HepG2 (cell line): ENCODE data around the gene B4GALT5. TPM values are rescaled to one million over a fixed set of nuclear protein-coding genes. Genes with fewer than 3 reads are reported as not detected.

Experiments used
- ATAC-seq: fragments of 200-7000 bp; cut with Tn5 transposase; 3 replicates; pipeline ENCODE4 v1.9.1; 2020; ENCODE audit warnings: mild to moderate bottlenecking, moderate library complexity
- BruUV-seq: library from RNA; stranded (reverse); fragments of 400-500 nt; replicated peaks from 2 replicates; lab custom pipeline; 2021; lab: Mats Ljungman, UMichigan
- CTCF ChIA-PET: fragments of 300-600 bp; formaldehyde crosslinking; extraction: SDS; loops from one replicate; lab custom pipeline; 2021; ENCODE audit warnings: low total read pairs, inconsistent platforms, low intra/inter-chr PET ratio; lab: Yijun Ruan, JAX
- POLR2A ChIA-PET: fragments of 350-600 bp; sonication (Branson Sonifier 250); formaldehyde crosslinking; loops from one replicate; lab custom pipeline; 2020; ENCODE audit warnings: antibody characterized with exemption, inconsistent platforms; lab: Yijun Ruan, JAX
- DNase-seq: peaks from one replicate; pipeline ENCODE4 v3.0.0-alpha.2; 2015; ENCODE audit warnings: low spot score
- FAIRE-seq: peaks from 3 replicates; lab custom pipeline; 2011; peaks lifted over from hg19 to GRCh38; lab: Jason Lieb, UNC
- H2AFZ ChIP-seq: one replicate; pipeline ENCODE4 v1.6.1; 2011; ENCODE audit warnings: low read length, inconsistent platforms
- H3K27ac ChIP-seq: fragments of 300-600 bp; 3 replicates; pipeline ENCODE4 v1.8.0; 2011; ENCODE audit warnings: mixed run types, mild to moderate bottlenecking, mixed read lengths, low read length, inconsistent platforms; ENCODE audit not compliant: insufficient read depth; ENCODE audit errors: extremely low read length
- H3K27me3 ChIP-seq, 2 experiments: fragments of 200-600 bp in 1 of 2; 2 replicates in 1 of 2; 3 replicates in 1 of 2; pipeline versions ENCODE4 v1.6.0 to v1.8.0; 2011; ENCODE audit warnings: low read length in 2 of 2, mild to moderate bottlenecking in 2 of 2, moderate library complexity in 2 of 2, inconsistent platforms in 1 of 2; ENCODE audit not compliant: insufficient read depth in 2 of 2, control insufficient read depth in 1 of 2
- H3K36me3 ChIP-seq, 2 experiments: fragments of 200-600 bp in 1 of 2; replicated peaks in 1 of 2; 2 replicates in 1 of 2; 3 replicates in 1 of 2; pipeline versions ENCODE4 v1.5.1 to v1.8.0; 2011; ENCODE audit warnings: low read length in 2 of 2, inconsistent platforms in 1 of 2; ENCODE audit not compliant: insufficient read depth in 2 of 2, control insufficient read depth in 1 of 2
- H3K4me1 ChIP-seq: 2 replicates; pipeline ENCODE4 v1.5.1; 2012; ENCODE audit warnings: low read length, inconsistent platforms; ENCODE audit not compliant: insufficient read depth
- H3K4me2 ChIP-seq: 2 replicates; pipeline ENCODE4 v1.6.0; 2011; ENCODE audit warnings: low read depth, low read length, inconsistent platforms
- H3K4me3 ChIP-seq, 3 experiments: fragments of 200-600 bp in 1 of 3; sonication (generic), shearing (Covaris generic) in 1 of 3; replicated peaks in 1 of 3; 2 replicates each; pipeline ENCODE4 v1.5.1; 2011 to 2016; ENCODE audit warnings: low read length in 3 of 3, inconsistent platforms in 2 of 3, low read depth in 2 of 3, mild to moderate bottlenecking in 2 of 3, control low read depth in 1 of 3, mixed read lengths in 1 of 3; ENCODE audit not compliant: insufficient read depth in 1 of 3
- H3K79me2 ChIP-seq: one replicate; pipeline ENCODE4 v1.6.1; 2011; ENCODE audit warnings: low read length, inconsistent platforms; ENCODE audit not compliant: insufficient read depth
- H3K9ac ChIP-seq: 2 replicates; pipeline ENCODE4 v1.6.0; 2011; ENCODE audit warnings: mild to moderate bottlenecking, low read depth, low read length, inconsistent platforms; ENCODE audit not compliant: insufficient read depth
- H3K9me3 ChIP-seq: 2 replicates; pipeline ENCODE4 v1.5.1; 2012; ENCODE audit warnings: mild to moderate bottlenecking, low read length
- H4K20me1 ChIP-seq: 2 replicates; pipeline ENCODE4 v1.6.0; 2011; ENCODE audit warnings: inconsistent platforms, mild to moderate bottlenecking, low read length, moderate library complexity; ENCODE audit not compliant: insufficient read depth
- ARHGAP35 ChIP-seq: sonication (generic); formaldehyde crosslinking; IDR thresholded peaks from 2 replicates; pipeline ENCODE4 v1.9.0; 2022; ENCODE audit warnings: mild to moderate bottlenecking, inconsistent platforms, moderate library complexity, missing genetic modification reagents, borderline replicate concordance
- E2F1 ChIP-seq: sonication (generic); formaldehyde crosslinking; IDR thresholded peaks from 2 replicates; pipeline ENCODE4 v1.5.0; 2020; ENCODE audit warnings: missing genetic modification reagents
- HOXD1 ChIP-seq: sonication (generic); formaldehyde crosslinking; IDR thresholded peaks from 2 replicates; pipeline ENCODE4 v1.5.0; 2020; ENCODE audit warnings: missing genetic modification reagents
- MTA3 ChIP-seq: sonication (generic); formaldehyde crosslinking; IDR thresholded peaks from 2 replicates; pipeline ENCODE4 v1.4.0; 2020; ENCODE audit warnings: missing genetic modification reagents
- MTERF4 ChIP-seq: sonication (generic); formaldehyde crosslinking; IDR thresholded peaks from 2 replicates; pipeline ENCODE4 v1.8.0; 2023; ENCODE audit warnings: mild to moderate bottlenecking, missing genetic modification reagents
- PLRG1 ChIP-seq: fragments of 450-650 bp; conservative IDR thresholded peaks from 2 replicates; pipeline ENCODE4 v1.6.1; 2016
- RFX1 ChIP-seq: fragments of 450-650 bp; IDR thresholded peaks from 2 replicates; pipeline ENCODE4 v1.6.1; 2017
- RXRB ChIP-seq: IDR thresholded peaks from 2 replicates; pipeline ENCODE4 v1.6.1; 2016; ENCODE audit warnings: borderline replicate concordance, missing genetic modification reagents, missing compliant biosample characterization
- SALL2 ChIP-seq: sonication (generic); formaldehyde crosslinking; IDR thresholded peaks from 2 replicates; pipeline ENCODE4 v1.8.1; 2023; ENCODE audit warnings: mild to moderate bottlenecking, missing genetic modification reagents, inconsistent platforms
- SRSF4 ChIP-seq: fragments of 200-400 bp; formaldehyde crosslinking; IDR thresholded peaks from one replicate; pipeline ENCODE4 v1.6.1; 2018; ENCODE audit warnings: mild to moderate bottlenecking, low read depth, low read length, moderate library complexity; ENCODE audit not compliant: poor library complexity, severe bottlenecking
- TAF15 ChIP-seq: fragments of 200-400 bp; formaldehyde crosslinking; IDR thresholded peaks from one replicate; pipeline ENCODE4 v1.6.1; 2018; ENCODE audit warnings: mild to moderate bottlenecking, low read depth, low read length; ENCODE audit not compliant: poor library complexity, severe bottlenecking
- YEATS2 ChIP-seq: sonication (generic); formaldehyde crosslinking; IDR thresholded peaks from 2 replicates; pipeline ENCODE4 v1.4.0; 2020; ENCODE audit warnings: missing genetic modification reagents, borderline replicate concordance
- ZC3H4 ChIP-seq: sonication (generic); formaldehyde crosslinking; IDR thresholded peaks from 2 replicates; pipeline ENCODE4 v1.4.0; 2020; ENCODE audit warnings: missing genetic modification reagents, borderline replicate concordance
- ZFP90 ChIP-seq: sonication (generic); formaldehyde crosslinking; IDR thresholded peaks from 2 replicates; pipeline ENCODE4 v1.8.0; 2022; ENCODE audit warnings: missing genetic modification reagents, mild to moderate bottlenecking, inconsistent platforms, borderline replicate concordance
- ZNF143 ChIP-seq: sonication (generic); formaldehyde crosslinking; IDR thresholded peaks from 2 replicates; pipeline ENCODE4 v1.4.0; 2020; ENCODE audit warnings: missing genetic modification reagents
- ZNF207 ChIP-seq: fragments of 450-650 bp; IDR thresholded peaks from 2 replicates; pipeline ENCODE4 v1.6.1; 2016; ENCODE audit warnings: antibody characterized with exemption, borderline replicate concordance
- ZNF503 ChIP-seq: sonication (generic); formaldehyde crosslinking; IDR thresholded peaks from 2 replicates; pipeline ENCODE4 v1.4.0; 2020; ENCODE audit warnings: missing genetic modification reagents
- ZNF775 ChIP-seq: sonication (generic); formaldehyde crosslinking; IDR thresholded peaks from 2 replicates; pipeline ENCODE4 v1.4.0; 2020; ENCODE audit warnings: missing genetic modification reagents, mild to moderate bottlenecking, moderate library complexity, borderline replicate concordance
- ZNF777 ChIP-seq: sonication (generic); formaldehyde crosslinking; IDR thresholded peaks from 2 replicates; pipeline ENCODE4 v1.4.0; 2020; ENCODE audit warnings: missing genetic modification reagents
- ZNF782 ChIP-seq: sonication (generic); formaldehyde crosslinking; IDR thresholded peaks from 2 replicates; pipeline ENCODE4 v1.4.0; 2020; ENCODE audit warnings: missing genetic modification reagents, mild to moderate bottlenecking, borderline replicate concordance
- ZNF839 ChIP-seq: sonication (generic); formaldehyde crosslinking; IDR thresholded peaks from 2 replicates; pipeline ENCODE4 v1.4.0; 2020; ENCODE audit warnings: missing genetic modification reagents, mild to moderate bottlenecking, borderline replicate concordance
- ZSCAN20 ChIP-seq: sonication (generic); formaldehyde crosslinking; IDR thresholded peaks from 2 replicates; pipeline ENCODE4 v1.4.0; 2020; ENCODE audit warnings: missing genetic modification reagents, mild to moderate bottlenecking, borderline replicate concordance
- WGBS: methylation state at CpG from one replicate; pipeline ENCODE4 v1.1.6; 2017; ENCODE audit warnings: low lambda C conversion rate; 5-methylcytosine and 5-hydroxymethylcytosine counted together
- in situ Hi-C: cut with HindIII; loops from 2 replicates; pipeline ENCODE4 v1.10.0; 2017; ENCODE audit warnings: low pct_unique_long_range_greater_than_20kb; ENCODE audit not compliant: extremely low pct_ligation_motif_present
- intact Hi-C: fragments of 100-400 bp; cut with micrococcal nuclease; formaldehyde crosslinking; loops from one replicate; pipeline ENCODE4 v1.10.0; 2022; ENCODE audit not compliant: unreplicated experiment
- polyA plus RNA-seq, 8 experiments: library from polyadenylated mRNA; depleted of rRNA in 3 of 8; stranded (reverse) in 7 of 8; unstranded in 1 of 8; fragments of >200 nt; fragmentation: Illumina TruSeq in 4 of 8; extraction: Trizol in 4 of 8; gene quantifications; 2 replicates each; pipeline versions ENCODE4 v1.2.1 to v1.2.3, GENCODE V29; 2011 to 2016; ENCODE audit warnings: low read depth in 4 of 8, missing spikeins in 1 of 8, mixed read lengths in 1 of 8; ENCODE audit not compliant: insufficient read depth in 1 of 8
- total RNA-seq, 5 experiments: library from RNA; depleted of rRNA; stranded (reverse); fragments of >200 nt; fragmentation: Illumina TruSeq; extraction: Trizol; gene quantifications; 2 replicates each; pipeline ENCODE4 v1.2.3, GENCODE V29; 2016; ENCODE audit warnings: low read depth in 1 of 5

The B4GALT5 gene
- total and polyA plus RNA-seq, 2 of the 13 experiments (the other 11 are each of a cell fraction or from before 2014, with no cell fraction given), result 27.3 to 30.9 TPM

GRCh38 chr20:49612127-49612738 is 101.4 kb downstream of the B4GALT5 start:
- H3K79me2 ChIP-seq, result no peaks in the 10 kb centered on the region
- DNase-seq (peak; percentile 65), ATAC-seq (no peak), FAIRE-seq (no peak)
- no peaks in the 10 kb centered on the region for H3K36me3 ChIP-seq
- ChIA-PET POLR2A (interaction anchor here (1.1 to 1.3 kb wide), 2 partner anchors 71 to 201 kb away, joined by 3 to 4 read pairs; partner anchors contain the start of gene SLC9A8), CTCF (interaction anchor here (1.5 to 6.4 kb wide), 4 partner anchors 69 to 277 kb away, joined by 4 to 282 read pairs (median 104); no protein-coding TSS in a partner anchor)
- H2AFZ ChIP-seq, result no peak overlapping the region
- no TSS peak for BruUV-seq
- no peaks in the 10 kb centered on the region for H3K9me3 ChIP-seq
- in situ Hi-C loops (no loop called here), intact Hi-C loops (no loop called here)
- H3K27ac ChIP-seq, result no peak overlapping the region
- peaks cover 76% of the 10 kb centered on the region for H3K4me1 ChIP-seq
- H3K4me3 ChIP-seq, result no peak overlapping the region
- WGBS, result 43% methylated on average over 6 of the region's 6 CpGs
- H3K9ac ChIP-seq, result no peak overlapping the region
- no peaks in the 10 kb centered on the region; a peak in 1 of 5 replicates for H3K27me3 ChIP-seq
- H4K20me1 ChIP-seq, result no peaks in the 10 kb centered on the region
- H3K4me2 ChIP-seq, result peak overlapping the region; percentile 42
- TF ChIP-seq RXRB (CRISPR knock-in tag) (no peak), E2F1 (CRISPR knock-in tag) (no peak), ZNF775 (no peak), ZNF782 (no peak), SRSF4 (no peak), MTA3 (CRISPR knock-in tag) (no peak), YEATS2 (CRISPR knock-in tag) (no peak), MTERF4 (CRISPR knock-in tag) (no peak), ZNF143 (CRISPR knock-in tag) (0 out of 2 replicates have a peak, but pooled peaks have one; percentile 31), TAF15 (no peak), ZNF777 (CRISPR knock-in tag) (0 out of 2 replicates have a peak, but pooled peaks have one; percentile 37), SALL2 (CRISPR knock-in tag) (peak; percentile 59; the same call in 1 of the 2 replicates), RFX1 (no peak), ARHGAP35 (CRISPR knock-in tag) (peak; percentile 48; the same call in 1 of the 2 replicates), HOXD1 (CRISPR knock-in tag) (no peak), PLRG1 (no peak), ZNF839 (no peak), ZNF207 (no peak), ZFP90 (CRISPR knock-in tag) (peak; percentile 71; the same call in 1 of the 2 replicates), ZNF503 (peak; percentile 42; the same call in 1 of the 2 replicates), ZSCAN20 (CRISPR knock-in tag) (peak; percentile 81; the same call in 1 of the 2 replicates), ZC3H4 (CRISPR knock-in tag) (no peak)
